ENCODE measurements around the gene ART3. TPM values are rescaled to one million over a fixed set of nuclear protein-coding genes. Genes with fewer than 3 reads are reported as not detected.

Gene ART3
- total RNA-seq, 1 donor from 2014 or later: not detected

DNA sequence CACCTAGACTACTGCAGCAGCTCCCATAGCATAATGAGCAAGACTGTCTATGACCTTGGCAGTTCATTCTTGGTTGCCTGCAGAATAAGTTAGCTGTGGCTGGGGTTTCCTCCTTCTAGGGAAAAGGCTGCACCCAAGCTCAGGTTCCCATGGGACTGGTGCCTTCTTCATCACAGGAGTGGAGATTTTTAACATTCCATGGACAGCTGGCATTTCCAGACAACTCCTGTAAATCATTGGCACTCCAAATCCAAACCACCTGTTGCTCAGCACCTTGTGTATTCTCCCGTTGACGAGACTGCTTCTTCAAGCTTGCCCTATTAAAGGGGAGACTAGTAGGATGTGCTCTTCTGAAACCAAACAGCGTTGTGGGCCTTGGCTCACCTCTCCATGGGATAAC lies 81.5 kb downstream of the ART3 start:
- no peak for ATAC-seq (ENCODE audit: low read depth)
- peaks cover 12% of the 10 kb centered on the region for H3K36me3 Mint-ChIP-seq (ENCODE audit: low read depth)
- CTCF ChIA-PET: interaction anchor here (1.1 kb wide), 1 partner anchor 25 kb away, joined by 3 read pairs; no protein-coding TSS in a partner anchor

DNA sequence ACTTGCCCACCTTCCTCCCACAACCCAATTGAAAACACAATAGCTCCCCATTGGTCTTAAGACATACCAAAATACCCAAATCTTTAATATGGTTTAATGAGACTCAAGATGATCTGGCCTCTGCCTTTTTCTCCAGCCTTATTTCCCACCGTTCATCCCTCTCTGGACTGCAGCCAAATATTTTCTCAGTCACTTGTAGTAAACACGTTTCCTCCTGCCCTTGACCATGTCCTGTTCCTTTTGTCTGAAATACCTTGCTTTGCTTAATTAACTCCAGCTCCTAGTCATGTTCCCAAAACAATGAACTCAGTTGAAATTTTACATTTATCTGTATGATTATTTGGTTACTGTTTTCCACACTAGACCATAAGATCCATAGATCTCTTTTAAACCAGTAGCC lies 82.1 kb downstream of the ART3 start:
- TF ChIP-seq, protein P1, sequence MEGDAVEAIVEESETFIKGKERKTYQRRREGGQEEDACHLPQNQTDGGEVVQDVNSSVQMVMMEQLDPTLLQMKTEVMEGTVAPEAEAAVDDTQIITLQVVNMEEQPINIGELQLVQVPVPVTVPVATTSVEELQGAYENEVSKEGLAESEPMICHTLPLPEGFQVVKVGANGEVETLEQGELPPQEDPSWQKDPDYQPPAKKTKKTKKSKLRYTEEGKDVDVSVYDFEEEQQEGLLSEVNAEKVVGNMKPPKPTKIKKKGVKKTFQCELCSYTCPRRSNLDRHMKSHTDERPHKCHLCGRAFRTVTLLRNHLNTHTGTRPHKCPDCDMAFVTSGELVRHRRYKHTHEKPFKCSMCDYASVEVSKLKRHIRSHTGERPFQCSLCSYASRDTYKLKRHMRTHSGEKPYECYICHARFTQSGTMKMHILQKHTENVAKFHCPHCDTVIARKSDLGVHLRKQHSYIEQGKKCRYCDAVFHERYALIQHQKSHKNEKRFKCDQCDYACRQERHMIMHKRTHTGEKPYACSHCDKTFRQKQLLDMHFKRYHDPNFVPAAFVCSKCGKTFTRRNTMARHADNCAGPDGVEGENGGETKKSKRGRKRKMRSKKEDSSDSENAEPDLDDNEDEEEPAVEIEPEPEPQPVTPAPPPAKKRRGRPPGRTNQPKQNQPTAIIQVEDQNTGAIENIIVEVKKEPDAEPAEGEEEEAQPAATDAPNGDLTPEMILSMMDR (IDR thresholded peaks at IDR 0.05): no peak
- ATAC-seq (ENCODE audit: low read depth) (no peak), DNase-seq (no peak)
- Mint-ChIP-seq H3K4me3 (no peak overlapping the region), H3K27me3 (no peaks in the 10 kb centered on the region), H3K9me3 (peaks cover 5% of the 10 kb centered on the region), H3K36me3 (ENCODE audit: low read depth) (peaks cover 19% of the 10 kb centered on the region), H3K27ac (no peak overlapping the region), H3K4me1 (no peaks in the 10 kb centered on the region)
- intact Hi-C loops (cut with micrococcal nuclease): no loop called here
- ChIA-PET POLR2A (no interaction called here), CTCF (interaction anchor here (1.1 kb wide), 1 partner anchor 24 kb away, joined by 3 read pairs; no protein-coding TSS in a partner anchor)

More for the DNA sequence above, 81.5 kb downstream of the ART3 start:
- TF ChIP-seq, protein P1 (IDR thresholded peaks at IDR 0.05): no peak
- intact Hi-C loops (cut with micrococcal nuclease): no loop called here
- no peak overlapping the region for H3K27ac Mint-ChIP-seq
- POLR2A ChIA-PET: no interaction called here
- no peak for DNase-seq
- H3K27me3 Mint-ChIP-seq: no peaks in the 10 kb centered on the region
- no peak overlapping the region for H3K4me3 Mint-ChIP-seq
- no peaks in the 10 kb centered on the region for H3K4me1 Mint-ChIP-seq
- peaks cover 5% of the 10 kb centered on the region for H3K9me3 Mint-ChIP-seq

DNA sequence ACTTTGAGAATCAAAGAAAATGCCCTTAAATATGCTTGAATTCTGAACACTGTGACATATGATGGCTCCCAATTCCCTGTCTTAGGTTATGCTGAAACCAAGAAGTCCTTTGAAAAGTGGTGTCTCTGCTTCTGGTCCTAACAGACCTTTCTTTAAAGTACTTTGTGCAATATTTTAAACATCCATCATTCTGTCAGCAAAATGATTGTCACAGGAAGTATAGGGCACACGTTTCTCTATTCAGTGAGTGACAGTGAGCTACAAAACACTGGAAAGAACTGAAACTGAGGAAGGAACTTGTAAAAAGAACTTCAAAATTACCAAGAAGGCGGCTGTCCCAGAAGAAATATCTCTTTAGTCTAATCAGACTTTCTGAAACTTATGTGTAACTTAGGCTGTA lies 85.8 kb downstream of the ART3 start:
- peaks cover 40% of the 10 kb centered on the region for H3K36me3 Mint-ChIP-seq (ENCODE audit: low read depth)

More for the DNA sequence above, 85.8 kb downstream of the ART3 start:
- Mint-ChIP-seq H3K9me3 (no peaks in the 10 kb centered on the region), H3K27me3 (no peaks in the 10 kb centered on the region), H3K4me3 (no peak overlapping the region), H3K4me1 (no peaks in the 10 kb centered on the region), H3K27ac (no peak overlapping the region)
- ChIA-PET CTCF (interaction anchor here (0.6 kb wide), 1 partner anchor 25 kb away, joined by 3 read pairs; no protein-coding TSS in a partner anchor), POLR2A (no interaction called here)
- TF ChIP-seq, protein P1 (IDR thresholded peaks at IDR 0.05): no peak
- DNase-seq (no peak), ATAC-seq (ENCODE audit: low read depth) (no peak)
- intact Hi-C loops (cut with micrococcal nuclease): no loop called here

Other genes starting within 250 kb of the ART3 start
- 0.17 and 0.35 TPM in 2 replicates for gene PPEF2, start 172.3 kb upstream of the ART3 start, total RNA-seq
- 27.7 and 31.1 TPM in 2 replicates for gene NAAA, start 133.7 kb upstream of the ART3 start, total RNA-seq
- gene SDAD1, start 83.8 kb upstream of the ART3 start, total RNA-seq: 63.8 and 67.0 TPM in 2 replicates
- gene CXCL9, start 67.2 kb upstream of the ART3 start, total RNA-seq: not detected in 2 replicates
- gene CXCL10, start 51.2 kb upstream of the ART3 start, total RNA-seq: 0.17 TPM in 1 of 2 replicates, not detected in the other
- gene CXCL11, start 38.6 kb upstream of the ART3 start, total RNA-seq: not detected in 2 replicates
- 48.1 and 58.9 TPM in 2 replicates for gene NUP54, start 73.7 kb downstream of the ART3 start, total RNA-seq
- 17.2 and 21.8 TPM in 2 replicates for gene SCARB2, start 139.1 kb downstream of the ART3 start, total RNA-seq
- gene FAM47E, start 177.0 kb downstream of the ART3 start, total RNA-seq: 0.39 TPM in 1 of 2 replicates, not detected in the other
- gene STBD1, start 232.0 kb downstream of the ART3 start, total RNA-seq: 0.09 TPM in 1 of 2 replicates, not detected in the other